ENCODE results near the gene SCUBE1. TPM values are rescaled to one million over a fixed set of nuclear protein-coding genes. Genes with fewer than 3 reads are reported as not detected.
A peak's percentile ranks its signal among the peaks of the same experiment; 100 is the strongest.

The SCUBE1 gene
- total and polyA plus RNA-seq, 2 experiments from 2014 or later, result 0.81 to 3.2 TPM

DNA sequence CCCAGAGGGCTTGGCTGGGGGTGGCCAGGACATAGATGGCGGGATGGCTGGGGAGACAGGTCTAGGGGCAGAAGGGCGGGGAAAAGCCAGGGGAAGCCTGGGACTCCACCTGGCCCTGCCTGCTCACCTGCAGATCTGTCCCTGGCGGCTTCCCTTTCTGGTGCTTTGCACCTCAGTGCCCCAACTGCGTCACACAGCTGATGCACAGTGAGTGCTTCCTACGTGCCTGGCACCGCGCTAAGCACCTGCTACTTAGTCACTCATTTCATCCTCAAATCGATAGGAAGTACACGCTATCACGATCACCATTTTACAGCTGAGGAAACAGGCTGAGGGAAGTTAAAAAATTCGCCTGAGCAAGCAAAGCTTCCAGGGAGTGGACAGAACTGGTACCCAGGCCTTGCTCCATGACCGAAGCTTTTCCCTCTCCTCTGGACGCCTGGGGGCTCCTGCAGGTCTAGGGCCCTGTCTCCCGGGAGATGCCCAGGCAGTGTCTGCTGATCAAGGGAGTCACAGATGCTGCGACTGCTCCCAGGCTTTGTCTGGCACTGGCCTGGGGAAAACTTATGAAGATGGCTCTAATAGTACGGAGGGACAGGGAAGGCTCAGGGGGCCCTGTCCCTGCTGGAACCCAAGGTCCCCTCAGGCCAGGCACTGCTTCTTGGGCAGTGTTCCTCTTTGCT, 93.2 kb downstream of the SCUBE1 start:
- H4K20me1 ChIP-seq (replicated peaks; ENCODE audit: insufficient read depth), result no peaks in the 10 kb centered on the region
- H2AFZ ChIP-seq, result no peak overlapping the region
- H3K27ac Mint-ChIP-seq, result peak overlapping the region; percentile 40
- no peak overlapping the region for H3K4me2 ChIP-seq
- DNase-seq (ENCODE audit: low spot score), result no peak
- H3K4me1 Mint-ChIP-seq, result no peaks in the 10 kb centered on the region
- ATAC-seq, result no peak
- no peaks in the 10 kb centered on the region for H3K36me3 Mint-ChIP-seq (ENCODE audit: low read depth)
- H3K27me3 Mint-ChIP-seq (ENCODE audit: insufficient read depth, low read depth, poor library complexity), result peaks cover 5% of the 10 kb centered on the region
- no peaks in the 10 kb centered on the region for H3K9me3 Mint-ChIP-seq
- TF ChIP-seq, protein P1, sequence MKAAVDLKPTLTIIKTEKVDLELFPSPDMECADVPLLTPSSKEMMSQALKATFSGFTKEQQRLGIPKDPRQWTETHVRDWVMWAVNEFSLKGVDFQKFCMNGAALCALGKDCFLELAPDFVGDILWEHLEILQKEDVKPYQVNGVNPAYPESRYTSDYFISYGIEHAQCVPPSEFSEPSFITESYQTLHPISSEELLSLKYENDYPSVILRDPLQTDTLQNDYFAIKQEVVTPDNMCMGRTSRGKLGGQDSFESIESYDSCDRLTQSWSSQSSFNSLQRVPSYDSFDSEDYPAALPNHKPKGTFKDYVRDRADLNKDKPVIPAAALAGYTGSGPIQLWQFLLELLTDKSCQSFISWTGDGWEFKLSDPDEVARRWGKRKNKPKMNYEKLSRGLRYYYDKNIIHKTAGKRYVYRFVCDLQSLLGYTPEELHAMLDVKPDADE (IDR thresholded peaks at IDR 0.05), result no peak
- no peak for TF ChIP-seq CREB1 (CRISPR knock-in tag; IDR thresholded peaks at IDR 0.05; ENCODE audit: low read depth)
- TF ChIP-seq, protein P2, sequence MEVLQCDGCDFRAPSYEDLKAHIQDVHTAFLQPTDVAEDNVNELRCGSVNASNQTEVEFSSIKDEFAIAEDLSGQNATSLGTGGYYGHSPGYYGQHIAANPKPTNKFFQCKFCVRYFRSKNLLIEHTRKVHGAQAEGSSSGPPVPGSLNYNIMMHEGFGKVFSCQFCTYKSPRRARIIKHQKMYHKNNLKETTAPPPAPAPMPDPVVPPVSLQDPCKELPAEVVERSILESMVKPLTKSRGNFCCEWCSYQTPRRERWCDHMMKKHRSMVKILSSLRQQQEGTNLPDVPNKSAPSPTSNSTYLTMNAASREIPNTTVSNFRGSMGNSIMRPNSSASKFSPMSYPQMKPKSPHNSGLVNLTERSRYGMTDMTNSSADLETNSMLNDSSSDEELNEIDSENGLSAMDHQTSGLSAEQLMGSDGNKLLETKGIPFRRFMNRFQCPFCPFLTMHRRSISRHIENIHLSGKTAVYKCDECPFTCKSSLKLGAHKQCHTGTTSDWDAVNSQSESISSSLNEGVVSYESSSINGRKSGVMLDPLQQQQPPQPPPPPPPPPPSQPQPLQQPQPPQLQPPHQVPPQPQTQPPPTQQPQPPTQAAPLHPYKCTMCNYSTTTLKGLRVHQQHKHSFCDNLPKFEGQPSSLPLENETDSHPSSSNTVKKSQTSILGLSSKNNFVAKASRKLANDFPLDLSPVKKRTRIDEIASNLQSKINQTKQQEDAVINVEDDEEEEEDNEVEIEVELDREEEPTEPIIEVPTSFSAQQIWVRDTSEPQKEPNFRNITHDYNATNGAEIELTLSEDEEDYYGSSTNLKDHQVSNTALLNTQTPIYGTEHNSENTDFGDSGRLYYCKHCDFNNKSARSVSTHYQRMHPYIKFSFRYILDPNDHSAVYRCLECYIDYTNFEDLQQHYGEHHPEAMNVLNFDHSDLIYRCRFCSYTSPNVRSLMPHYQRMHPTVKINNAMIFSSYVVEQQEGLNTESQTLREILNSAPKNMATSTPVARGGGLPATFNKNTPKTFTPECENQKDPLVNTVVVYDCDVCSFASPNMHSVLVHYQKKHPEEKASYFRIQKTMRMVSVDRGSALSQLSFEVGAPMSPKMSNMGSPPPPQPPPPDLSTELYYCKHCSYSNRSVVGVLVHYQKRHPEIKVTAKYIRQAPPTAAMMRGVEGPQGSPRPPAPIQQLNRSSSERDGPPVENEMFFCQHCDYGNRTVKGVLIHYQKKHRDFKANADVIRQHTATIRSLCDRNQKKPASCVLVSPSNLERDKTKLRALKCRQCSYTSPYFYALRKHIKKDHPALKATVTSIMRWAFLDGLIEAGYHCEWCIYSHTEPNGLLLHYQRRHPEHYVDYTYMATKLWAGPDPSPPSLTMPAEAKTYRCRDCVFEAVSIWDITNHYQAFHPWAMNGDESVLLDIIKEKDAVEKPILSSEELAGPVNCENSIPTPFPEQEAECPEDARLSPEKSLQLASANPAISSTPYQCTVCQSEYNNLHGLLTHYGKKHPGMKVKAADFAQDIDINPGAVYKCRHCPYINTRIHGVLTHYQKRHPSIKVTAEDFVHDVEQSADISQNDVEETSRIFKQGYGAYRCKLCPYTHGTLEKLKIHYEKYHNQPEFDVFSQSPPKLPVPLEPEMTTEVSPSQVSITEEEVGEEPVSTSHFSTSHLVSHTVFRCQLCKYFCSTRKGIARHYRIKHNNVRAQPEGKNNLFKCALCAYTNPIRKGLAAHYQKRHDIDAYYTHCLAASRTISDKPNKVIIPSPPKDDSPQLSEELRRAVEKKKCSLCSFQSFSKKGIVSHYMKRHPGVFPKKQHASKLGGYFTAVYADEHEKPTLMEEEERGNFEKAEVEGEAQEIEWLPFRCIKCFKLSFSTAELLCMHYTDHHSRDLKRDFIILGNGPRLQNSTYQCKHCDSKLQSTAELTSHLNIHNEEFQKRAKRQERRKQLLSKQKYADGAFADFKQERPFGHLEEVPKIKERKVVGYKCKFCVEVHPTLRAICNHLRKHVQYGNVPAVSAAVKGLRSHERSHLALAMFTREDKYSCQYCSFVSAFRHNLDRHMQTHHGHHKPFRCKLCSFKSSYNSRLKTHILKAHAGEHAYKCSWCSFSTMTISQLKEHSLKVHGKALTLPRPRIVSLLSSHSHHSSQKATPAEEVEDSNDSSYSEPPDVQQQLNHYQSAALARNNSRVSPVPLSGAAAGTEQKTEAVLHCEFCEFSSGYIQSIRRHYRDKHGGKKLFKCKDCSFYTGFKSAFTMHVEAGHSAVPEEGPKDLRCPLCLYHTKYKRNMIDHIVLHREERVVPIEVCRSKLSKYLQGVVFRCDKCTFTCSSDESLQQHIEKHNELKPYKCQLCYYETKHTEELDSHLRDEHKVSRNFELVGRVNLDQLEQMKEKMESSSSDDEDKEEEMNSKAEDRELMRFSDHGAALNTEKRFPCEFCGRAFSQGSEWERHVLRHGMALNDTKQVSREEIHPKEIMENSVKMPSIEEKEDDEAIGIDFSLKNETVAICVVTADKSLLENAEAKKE (CRISPR knock-in tag; IDR thresholded peaks at IDR 0.05), result no peak
- TF ChIP-seq, protein P3, sequence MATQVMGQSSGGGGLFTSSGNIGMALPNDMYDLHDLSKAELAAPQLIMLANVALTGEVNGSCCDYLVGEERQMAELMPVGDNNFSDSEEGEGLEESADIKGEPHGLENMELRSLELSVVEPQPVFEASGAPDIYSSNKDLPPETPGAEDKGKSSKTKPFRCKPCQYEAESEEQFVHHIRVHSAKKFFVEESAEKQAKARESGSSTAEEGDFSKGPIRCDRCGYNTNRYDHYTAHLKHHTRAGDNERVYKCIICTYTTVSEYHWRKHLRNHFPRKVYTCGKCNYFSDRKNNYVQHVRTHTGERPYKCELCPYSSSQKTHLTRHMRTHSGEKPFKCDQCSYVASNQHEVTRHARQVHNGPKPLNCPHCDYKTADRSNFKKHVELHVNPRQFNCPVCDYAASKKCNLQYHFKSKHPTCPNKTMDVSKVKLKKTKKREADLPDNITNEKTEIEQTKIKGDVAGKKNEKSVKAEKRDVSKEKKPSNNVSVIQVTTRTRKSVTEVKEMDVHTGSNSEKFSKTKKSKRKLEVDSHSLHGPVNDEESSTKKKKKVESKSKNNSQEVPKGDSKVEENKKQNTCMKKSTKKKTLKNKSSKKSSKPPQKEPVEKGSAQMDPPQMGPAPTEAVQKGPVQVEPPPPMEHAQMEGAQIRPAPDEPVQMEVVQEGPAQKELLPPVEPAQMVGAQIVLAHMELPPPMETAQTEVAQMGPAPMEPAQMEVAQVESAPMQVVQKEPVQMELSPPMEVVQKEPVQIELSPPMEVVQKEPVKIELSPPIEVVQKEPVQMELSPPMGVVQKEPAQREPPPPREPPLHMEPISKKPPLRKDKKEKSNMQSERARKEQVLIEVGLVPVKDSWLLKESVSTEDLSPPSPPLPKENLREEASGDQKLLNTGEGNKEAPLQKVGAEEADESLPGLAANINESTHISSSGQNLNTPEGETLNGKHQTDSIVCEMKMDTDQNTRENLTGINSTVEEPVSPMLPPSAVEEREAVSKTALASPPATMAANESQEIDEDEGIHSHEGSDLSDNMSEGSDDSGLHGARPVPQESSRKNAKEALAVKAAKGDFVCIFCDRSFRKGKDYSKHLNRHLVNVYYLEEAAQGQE (IDR thresholded peaks at IDR 0.05; ENCODE audit: unreplicated experiment), result no peak
- no peak for TF ChIP-seq JUNB (IDR thresholded peaks at IDR 0.05; ENCODE audit: unreplicated experiment)
- TF ChIP-seq, protein P4, sequence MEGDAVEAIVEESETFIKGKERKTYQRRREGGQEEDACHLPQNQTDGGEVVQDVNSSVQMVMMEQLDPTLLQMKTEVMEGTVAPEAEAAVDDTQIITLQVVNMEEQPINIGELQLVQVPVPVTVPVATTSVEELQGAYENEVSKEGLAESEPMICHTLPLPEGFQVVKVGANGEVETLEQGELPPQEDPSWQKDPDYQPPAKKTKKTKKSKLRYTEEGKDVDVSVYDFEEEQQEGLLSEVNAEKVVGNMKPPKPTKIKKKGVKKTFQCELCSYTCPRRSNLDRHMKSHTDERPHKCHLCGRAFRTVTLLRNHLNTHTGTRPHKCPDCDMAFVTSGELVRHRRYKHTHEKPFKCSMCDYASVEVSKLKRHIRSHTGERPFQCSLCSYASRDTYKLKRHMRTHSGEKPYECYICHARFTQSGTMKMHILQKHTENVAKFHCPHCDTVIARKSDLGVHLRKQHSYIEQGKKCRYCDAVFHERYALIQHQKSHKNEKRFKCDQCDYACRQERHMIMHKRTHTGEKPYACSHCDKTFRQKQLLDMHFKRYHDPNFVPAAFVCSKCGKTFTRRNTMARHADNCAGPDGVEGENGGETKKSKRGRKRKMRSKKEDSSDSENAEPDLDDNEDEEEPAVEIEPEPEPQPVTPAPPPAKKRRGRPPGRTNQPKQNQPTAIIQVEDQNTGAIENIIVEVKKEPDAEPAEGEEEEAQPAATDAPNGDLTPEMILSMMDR (conservative IDR thresholded peaks at IDR 0.05; ENCODE audit: low read depth in 2 of 2), result no peak
- no peak for TF ChIP-seq ZNF331 (CRISPR knock-in tag; IDR thresholded peaks at IDR 0.05; ENCODE audit: low read depth)
- TF ChIP-seq EZH2 (IDR thresholded peaks at IDR 0.05; ENCODE audit: low read depth, unreplicated experiment), result no peak
- H3K36me3 ChIP-seq (ENCODE audit: insufficient read depth), result no peaks in the 10 kb centered on the region
- no peaks in the 10 kb centered on the region for H3K4me1 ChIP-seq (ENCODE audit: insufficient read depth)
- no peaks in the 10 kb centered on the region for H3K79me2 ChIP-seq (replicated peaks; ENCODE audit: insufficient read depth)
- no peak overlapping the region for H3K27ac ChIP-seq (ENCODE audit: low read depth)
- no peaks in the 10 kb centered on the region for H3K9me2 ChIP-seq (ENCODE audit: insufficient read depth)
- no peaks in the 10 kb centered on the region for H3F3A ChIP-seq (replicated peaks; ENCODE audit: low read depth)
- no peak overlapping the region for H3K4me3 Mint-ChIP-seq
- H3K4me3 ChIP-seq, result no peak overlapping the region
- no peaks in the 10 kb centered on the region for H3K27me3 ChIP-seq (ENCODE audit: insufficient read depth)
